Endothelial cell of umbilical vein (primary cell): ENCODE measurements around the gene NXPH1. TPM values are rescaled to one million over a fixed set of nuclear protein-coding genes. Genes with fewer than 3 reads are reported as not detected.

Experiments
- BruUV-seq: library from RNA; stranded (reverse); fragments of 400-500 nt; replicated peaks from 2 replicates; lab custom pipeline; 2021; lab: Mats Ljungman, UMichigan
- CTCF ChIA-PET: fragments of 300-600, 350-600 bp; sonication (Branson Sonifier 250); formaldehyde crosslinking; loops from one replicate; lab custom pipeline; 2021; ENCODE audit warnings: antibody characterized with exemption, inconsistent platforms; lab: Charles Lee
- POLR2A ChIA-PET: fragments of 300-600, 350-600 bp; sonication (Branson Sonifier 250); formaldehyde crosslinking; loops from one replicate; lab custom pipeline; 2021; ENCODE audit warnings: antibody characterized with exemption, inconsistent platforms; lab: Charles Lee
- DNase-seq: peaks from one replicate; pipeline ENCODE4 v3.0.0-alpha.2; 2011; ENCODE audit warnings: low read depth, low spot score
- FAIRE-seq: peaks from 2 replicates; lab custom pipeline; 2011; peaks lifted over from hg19 to GRCh38; lab: Jason Lieb, UNC
- H2AFZ ChIP-seq: 2 replicates; pipeline ENCODE4 v1.6.0; 2012; ENCODE audit warnings: low read depth, low read length, control low read depth, inconsistent platforms
- H3K27ac ChIP-seq: 2 replicates; pipeline ENCODE4 v1.5.1; 2011; ENCODE audit warnings: low read depth, mild to moderate bottlenecking, control low read depth, low read length, moderate library complexity; ENCODE audit not compliant: insufficient read depth
- H3K27me3 ChIP-seq, 2 experiments: 2 replicates each; pipeline versions ENCODE4 v1.6.0 to v1.6.1; 2011; ENCODE audit warnings: low read length in 2 of 2, mixed read lengths in 1 of 2; ENCODE audit not compliant: control insufficient read depth in 2 of 2, insufficient read depth in 2 of 2
- H3K36me3 ChIP-seq, 2 experiments: 2 replicates in 1 of 2; 3 replicates in 1 of 2; pipeline ENCODE4 v1.5.1; 2011; ENCODE audit warnings: low read length in 2 of 2, mild to moderate bottlenecking in 1 of 2, moderate library complexity in 1 of 2; ENCODE audit not compliant: control insufficient read depth in 2 of 2, insufficient read depth in 2 of 2; ENCODE audit errors: extremely low read depth in 1 of 2
- H3K4me1 ChIP-seq: 3 replicates; pipeline ENCODE4 v1.5.1; 2011; ENCODE audit warnings: mild to moderate bottlenecking, low read length; ENCODE audit not compliant: control insufficient read depth, insufficient read depth; ENCODE audit errors: extremely low read depth
- H3K4me2 ChIP-seq: 2 replicates; pipeline ENCODE4 v1.6.1; 2011; ENCODE audit warnings: low read length, control low read depth, mixed read lengths; ENCODE audit not compliant: insufficient read depth
- H3K4me3 ChIP-seq, 3 experiments: fragments of 200-600 bp in 1 of 3; sonication (generic), shearing (Covaris generic) in 1 of 3; replicated peaks in 1 of 3; 2 replicates each; pipeline ENCODE4 v1.5.1; 2011 to 2016; ENCODE audit warnings: control low read depth in 3 of 3, low read length in 3 of 3, mild to moderate bottlenecking in 2 of 3, inconsistent platforms in 1 of 3, low read depth in 1 of 3, moderate library complexity in 1 of 3; ENCODE audit not compliant: insufficient read depth in 1 of 3
- H3K79me2 ChIP-seq: 2 replicates; pipeline ENCODE4 v1.6.0; 2012; ENCODE audit warnings: low read length, inconsistent platforms; ENCODE audit not compliant: control insufficient read depth, insufficient read depth
- H3K9ac ChIP-seq: replicated peaks from 2 replicates; pipeline ENCODE3; 2011; ENCODE audit warnings: low read length, control low read depth; ENCODE audit not compliant: insufficient read depth; ENCODE audit errors: extremely low read depth
- H3K9me1 ChIP-seq: replicated peaks from 3 replicates; pipeline ENCODE4 v1.6.0; 2011; ENCODE audit warnings: mild to moderate bottlenecking, low read length; ENCODE audit not compliant: control insufficient read depth, insufficient read depth; ENCODE audit errors: extremely low read depth
- H3K9me3 ChIP-seq: replicated peaks from 2 replicates; pipeline ENCODE4 v1.5.1; 2012; ENCODE audit warnings: low read length, inconsistent platforms; ENCODE audit not compliant: control insufficient read depth, insufficient read depth
- H4K20me1 ChIP-seq: replicated peaks from 2 replicates; pipeline ENCODE3; 2011; ENCODE audit warnings: mild to moderate bottlenecking, low read length; ENCODE audit not compliant: control insufficient read depth, insufficient read depth; ENCODE audit errors: extremely low read depth
- CTCF ChIP-seq, 2 donors: IDR thresholded peaks; 1 replicate in 1 of 2; 2 replicates in 1 of 2; pipeline ENCODE4 v1.5.1; 2011; ENCODE audit warnings: low read length in 2 of 2, mild to moderate bottlenecking in 2 of 2, moderate library complexity in 2 of 2, control low read depth in 1 of 2, inconsistent platforms in 1 of 2, low read depth in 1 of 2; ENCODE audit not compliant: insufficient read depth in 1 of 2; ENCODE audit errors: extremely low read depth in 1 of 2
- EZH2 ChIP-seq: IDR thresholded peaks from 2 replicates; pipeline ENCODE4 v1.6.1; 2012; ENCODE audit warnings: borderline replicate concordance, low read depth, mild to moderate bottlenecking, moderate library complexity, low read length, inconsistent platforms; ENCODE audit not compliant: severe bottlenecking
- FOS ChIP-seq: IDR thresholded peaks from 2 replicates; pipeline ENCODE4 v1.6.1; 2011; ENCODE audit warnings: mild to moderate bottlenecking, low read length, moderate library complexity, borderline replicate concordance; ENCODE audit not compliant: insufficient read depth
- GATA2 ChIP-seq: IDR thresholded peaks from 2 replicates; pipeline ENCODE4 v1.7.0; 2011; ENCODE audit warnings: low read depth, mild to moderate bottlenecking, moderate library complexity, mixed read lengths, low read length; ENCODE audit not compliant: insufficient read length, insufficient read depth
- JUN ChIP-seq: IDR thresholded peaks from 2 replicates; pipeline ENCODE4 v1.6.1; 2011; ENCODE audit warnings: borderline replicate concordance, low read depth; ENCODE audit not compliant: insufficient read length, insufficient read depth
- MAX ChIP-seq: IDR thresholded peaks from 2 replicates; pipeline ENCODE4 v1.6.1; 2011; ENCODE audit not compliant: insufficient read depth, insufficient read length
- MYC ChIP-seq: IDR thresholded peaks from one replicate; pipeline ENCODE4 v1.6.1; 2011; ENCODE audit warnings: mild to moderate bottlenecking, low read depth, low read length
- POLR2A ChIP-seq: IDR thresholded peaks from 2 replicates; pipeline ENCODE4 v1.6.1; 2012; ENCODE audit warnings: low read depth, mild to moderate bottlenecking, control low read depth, low read length
- POLR2AphosphoS5 ChIP-seq: IDR thresholded peaks from 2 replicates; pipeline ENCODE4 v1.6.1; 2012; ENCODE audit warnings: low read depth, mild to moderate bottlenecking, control low read depth, low read length, moderate library complexity; ENCODE audit not compliant: insufficient read depth
- dilution Hi-C: fragments of 300-500 bp; cut with MboI; formaldehyde crosslinking; loops from one replicate; pipeline ENCODE4 v1.15.0; 2019; ENCODE audit warnings: low sequenced_read_pairs; ENCODE audit not compliant: extremely low pct_ligation_motif_present
- intact Hi-C: fragments of 100-400 bp; cut with micrococcal nuclease; formaldehyde crosslinking; loops from one replicate; pipeline ENCODE4 v1.10.0; 2022
- polyA plus RNA-seq, 4 experiments: library from polyadenylated mRNA; depleted of rRNA in 3 of 4; stranded (reverse) in 3 of 4; unstranded in 1 of 4; fragments of >200 nt; gene quantifications; 2 replicates each; pipeline versions ENCODE4 v1.2.1 to v1.2.3, GENCODE V29; 2011 to 2012; ENCODE audit warnings: missing spikeins in 1 of 4
- total RNA-seq: library from RNA; stranded (reverse); gene quantifications from 2 replicates; pipeline ENCODE4 v1.2.3, GENCODE V29; 2021

NXPH1 gene
- total and polyA plus RNA-seq, 2 donors (not counting 3 experiments of a cell fraction or from before 2014, with no cell fraction given): not detected

GRCh38 chr7:8511855-8512254 lies 78.4 kb downstream of the NXPH1 start:
- Histone ChIP-seq H3K4me1 (no peaks in the 10 kb centered on the region), H3K4me3 (no peak overlapping the region), H2AFZ (no peak overlapping the region), H3K27me3 (no peaks in the 10 kb centered on the region), H3K9me3 (peaks cover 6% of the 10 kb centered on the region), H3K36me3 (no peaks in the 10 kb centered on the region), H3K9me1 (no peaks in the 10 kb centered on the region), H3K79me2 (no peaks in the 10 kb centered on the region), H3K4me2 (no peak overlapping the region), H4K20me1 (no peaks in the 10 kb centered on the region), H3K27ac (no peak overlapping the region), H3K9ac (no peak overlapping the region)
- intact Hi-C loops: no loop called here
- no peak for FAIRE-seq
- dilution Hi-C loops: no loop called here
- TF ChIP-seq POLR2A (no peak), JUN (no peak), CTCF (IDR thresholded peaks at IDR 0.05; ENCODE audit: extremely low read depth in 1 of 2, insufficient read depth in 1 of 2, low read depth in 1 of 2, low read length in 2 of 2) (no peak), MYC (no peak), FOS (no peak), EZH2 (no peak), MAX (no peak), POLR2AphosphoS5 (no peak), GATA2 (no peak)
- CTCF ChIA-PET: no interaction called here
- BruUV-seq: no TSS peak
- POLR2A ChIA-PET: no interaction called here
- no peak for DNase-seq
